ENCODE measurements around the gene PSRC1.

DNA sequence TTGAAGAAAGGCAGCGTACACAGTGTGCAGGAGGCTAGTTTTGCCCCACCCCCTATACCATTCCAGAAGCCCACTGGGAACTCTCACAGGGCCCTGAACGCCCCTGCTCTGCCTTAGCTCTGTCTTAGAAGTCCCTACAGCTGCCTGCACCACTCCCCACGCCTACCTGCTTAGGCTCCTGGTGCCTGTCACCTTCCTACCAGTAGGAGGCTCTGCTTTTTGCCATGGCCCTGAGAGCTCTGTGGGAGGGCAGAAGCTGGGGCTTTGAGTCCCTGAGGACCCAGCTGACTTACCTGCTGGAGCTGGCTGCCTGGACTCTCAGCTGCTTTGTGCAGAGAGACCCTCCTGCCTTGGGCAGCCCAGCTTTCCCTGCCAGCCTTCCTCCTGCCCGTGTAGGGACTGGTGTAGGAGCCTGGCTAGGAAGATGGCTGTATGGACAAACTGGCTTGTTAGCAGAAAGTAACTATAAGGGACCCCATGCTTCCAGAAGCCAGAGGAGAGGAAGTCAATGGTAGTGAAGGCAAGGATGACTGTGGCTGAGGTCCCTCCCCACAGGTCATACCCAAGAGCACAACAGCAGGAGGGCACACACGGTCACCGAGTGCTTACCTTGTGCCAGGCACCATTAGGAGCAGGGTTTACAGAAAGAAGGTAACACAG, 43.4 kb downstream of the PSRC1 start:
- TF ChIP-seq, protein P1, sequence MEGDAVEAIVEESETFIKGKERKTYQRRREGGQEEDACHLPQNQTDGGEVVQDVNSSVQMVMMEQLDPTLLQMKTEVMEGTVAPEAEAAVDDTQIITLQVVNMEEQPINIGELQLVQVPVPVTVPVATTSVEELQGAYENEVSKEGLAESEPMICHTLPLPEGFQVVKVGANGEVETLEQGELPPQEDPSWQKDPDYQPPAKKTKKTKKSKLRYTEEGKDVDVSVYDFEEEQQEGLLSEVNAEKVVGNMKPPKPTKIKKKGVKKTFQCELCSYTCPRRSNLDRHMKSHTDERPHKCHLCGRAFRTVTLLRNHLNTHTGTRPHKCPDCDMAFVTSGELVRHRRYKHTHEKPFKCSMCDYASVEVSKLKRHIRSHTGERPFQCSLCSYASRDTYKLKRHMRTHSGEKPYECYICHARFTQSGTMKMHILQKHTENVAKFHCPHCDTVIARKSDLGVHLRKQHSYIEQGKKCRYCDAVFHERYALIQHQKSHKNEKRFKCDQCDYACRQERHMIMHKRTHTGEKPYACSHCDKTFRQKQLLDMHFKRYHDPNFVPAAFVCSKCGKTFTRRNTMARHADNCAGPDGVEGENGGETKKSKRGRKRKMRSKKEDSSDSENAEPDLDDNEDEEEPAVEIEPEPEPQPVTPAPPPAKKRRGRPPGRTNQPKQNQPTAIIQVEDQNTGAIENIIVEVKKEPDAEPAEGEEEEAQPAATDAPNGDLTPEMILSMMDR (IDR thresholded peaks at IDR 0.05) = peak in 2 of 3 donors; percentile 35 to 46
- no peak for TF ChIP-seq POLR2AphosphoS5 (IDR thresholded peaks at IDR 0.05)
- no peak for TF ChIP-seq POLR2A (IDR thresholded peaks at IDR 0.05)
